Natural killer cell (primary cell): ENCODE measurements around the gene RXFP3. TPM values are rescaled to one million over a fixed set of nuclear protein-coding genes. Genes with fewer than 3 reads are reported as not detected.

Experiments
- ATAC-seq, 3 donors: fragments of 150-1000 bp in 2 of 3; fragments of 200-7000 bp in 1 of 3; cut with Tn5 transposase; 1 replicate in 1 of 3; 2 replicates in 2 of 3; pipeline ENCODE4 v1.10.0; 2021; ENCODE audit warnings: mild to moderate bottlenecking in 2 of 3, moderate library complexity in 2 of 3
- DNase-seq, 2 donors: peaks; one replicate each; pipeline versions ENCODE4 v3.0.0 to v3.0.0-alpha.2; 2013 to 2021; ENCODE audit warnings: mixed read lengths in 1 of 2
- H3K27ac ChIP-seq: one replicate; pipeline ENCODE4 v1.5.1; 2013; ENCODE audit warnings: mild to moderate bottlenecking, low read length
- H3K27me3 ChIP-seq: one replicate; pipeline ENCODE4 v1.6.1; 2013; ENCODE audit warnings: low read length; ENCODE audit not compliant: control insufficient read depth, insufficient read depth
- H3K36me3 ChIP-seq: one replicate; pipeline ENCODE4 v1.6.1; 2013; ENCODE audit warnings: low read length; ENCODE audit not compliant: control insufficient read depth, insufficient read depth
- H3K4me1 ChIP-seq: one replicate; pipeline ENCODE4 v1.6.1; 2013; ENCODE audit warnings: low read length; ENCODE audit not compliant: control insufficient read depth, insufficient read depth
- H3K4me3 ChIP-seq: one replicate; pipeline ENCODE4 v1.5.1; 2013; ENCODE audit warnings: low read length
- H3K9me3 ChIP-seq: one replicate; pipeline ENCODE4 v1.6.1; 2013; ENCODE audit warnings: low read length; ENCODE audit not compliant: control insufficient read depth, insufficient read depth
- H3K27ac Mint-ChIP-seq, 2 donors: one replicate each; pipeline ENCODE4 v1.8.0; 2022; ENCODE audit warnings: mild to moderate bottlenecking in 2 of 2, mixed read lengths in 2 of 2, moderate library complexity in 1 of 2
- H3K27me3 Mint-ChIP-seq, 2 donors: one replicate each; pipeline ENCODE4 v1.8.0; 2022; ENCODE audit warnings: low read depth in 2 of 2, mixed read lengths in 2 of 2
- H3K36me3 Mint-ChIP-seq: one replicate; pipeline ENCODE4 v1.8.0; 2022; ENCODE audit warnings: mixed read lengths
- H3K4me1 Mint-ChIP-seq, 2 donors: one replicate each; pipeline ENCODE4 v1.8.0; 2022; ENCODE audit warnings: mixed read lengths in 2 of 2
- H3K4me3 Mint-ChIP-seq: one replicate; pipeline ENCODE4 v1.8.0; 2022; ENCODE audit warnings: mild to moderate bottlenecking, moderate library complexity, mixed read lengths
- H3K9me3 Mint-ChIP-seq, 2 donors: one replicate each; pipeline ENCODE4 v1.8.0; 2022; ENCODE audit warnings: mixed read lengths in 2 of 2
- WGBS: methylation state at CpG from one replicate; pipeline ENCODE4 v1.1.7; 2013; ENCODE audit warnings: missing lambda C conversion rate; ENCODE audit not compliant: insufficient coverage; 5-methylcytosine and 5-hydroxymethylcytosine counted together
- intact Hi-C: fragments of 100-400 bp; cut with micrococcal nuclease; formaldehyde crosslinking; loops from one replicate; pipeline ENCODE4 v1.14.2; 2022
- total RNA-seq, 4 donors: library from RNA; stranded (reverse); fragments of 120-200 nt in 1 of 4; gene quantifications; one replicate each; pipeline versions ENCODE4 v1.2.3 to v1.2.4, GENCODE V29; 2013 to 2022
- TF ChIP-seq, protein P1 (sequence below): fragments of 200-600 bp; IDR thresholded peaks from one replicate; pipeline ENCODE4 v1.8.0; 2022; ENCODE audit warnings: antibody characterized with exemption

The RXFP3 gene
- total RNA-seq, 3 donors from 2014 or later (not counting 1 experiment from before 2014, with no cell fraction given), result not detected

DNA sequence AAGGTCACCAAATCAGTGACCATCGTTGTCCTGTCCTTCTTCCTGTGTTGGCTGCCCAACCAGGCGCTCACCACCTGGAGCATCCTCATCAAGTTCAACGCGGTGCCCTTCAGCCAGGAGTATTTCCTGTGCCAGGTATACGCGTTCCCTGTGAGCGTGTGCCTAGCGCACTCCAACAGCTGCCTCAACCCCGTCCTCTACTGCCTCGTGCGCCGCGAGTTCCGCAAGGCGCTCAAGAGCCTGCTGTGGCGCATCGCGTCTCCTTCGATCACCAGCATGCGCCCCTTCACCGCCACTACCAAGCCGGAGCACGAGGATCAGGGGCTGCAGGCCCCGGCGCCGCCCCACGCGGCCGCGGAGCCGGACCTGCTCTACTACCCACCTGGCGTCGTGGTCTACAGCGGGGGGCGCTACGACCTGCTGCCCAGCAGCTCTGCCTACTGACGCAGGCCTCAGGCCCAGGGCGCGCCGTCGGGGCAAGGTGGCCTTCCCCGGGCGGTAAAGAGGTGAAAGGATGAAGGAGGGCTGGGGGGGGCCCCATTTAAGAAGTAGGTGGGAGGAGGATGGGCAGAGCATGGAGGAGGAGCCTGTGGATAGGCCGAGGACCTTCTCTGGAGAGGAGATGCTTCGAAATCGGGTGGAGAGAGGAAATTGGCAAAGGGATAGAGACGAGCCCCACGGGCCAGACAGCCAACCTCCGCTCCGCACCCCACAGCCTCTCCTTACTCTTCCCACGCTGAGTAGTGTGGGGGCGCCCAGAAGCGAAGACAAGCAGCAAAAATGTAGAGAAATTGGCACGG is 1.7 kb downstream of the RXFP3 start:
- H3K27me3 ChIP-seq, result peaks cover 12% of the 10 kb centered on the region
- Mint-ChIP-seq H3K27me3 (peaks cover 26 to 52% of the 10 kb centered on the region in 2 donors), H3K27ac (no peak overlapping the region), H3K4me1 (no peaks in the 10 kb centered on the region), H3K9me3 (no peaks in the 10 kb centered on the region), H3K36me3 (no peaks in the 10 kb centered on the region), H3K4me3 (no peak overlapping the region)
- no peak for DNase-seq
- TF ChIP-seq, protein P1, sequence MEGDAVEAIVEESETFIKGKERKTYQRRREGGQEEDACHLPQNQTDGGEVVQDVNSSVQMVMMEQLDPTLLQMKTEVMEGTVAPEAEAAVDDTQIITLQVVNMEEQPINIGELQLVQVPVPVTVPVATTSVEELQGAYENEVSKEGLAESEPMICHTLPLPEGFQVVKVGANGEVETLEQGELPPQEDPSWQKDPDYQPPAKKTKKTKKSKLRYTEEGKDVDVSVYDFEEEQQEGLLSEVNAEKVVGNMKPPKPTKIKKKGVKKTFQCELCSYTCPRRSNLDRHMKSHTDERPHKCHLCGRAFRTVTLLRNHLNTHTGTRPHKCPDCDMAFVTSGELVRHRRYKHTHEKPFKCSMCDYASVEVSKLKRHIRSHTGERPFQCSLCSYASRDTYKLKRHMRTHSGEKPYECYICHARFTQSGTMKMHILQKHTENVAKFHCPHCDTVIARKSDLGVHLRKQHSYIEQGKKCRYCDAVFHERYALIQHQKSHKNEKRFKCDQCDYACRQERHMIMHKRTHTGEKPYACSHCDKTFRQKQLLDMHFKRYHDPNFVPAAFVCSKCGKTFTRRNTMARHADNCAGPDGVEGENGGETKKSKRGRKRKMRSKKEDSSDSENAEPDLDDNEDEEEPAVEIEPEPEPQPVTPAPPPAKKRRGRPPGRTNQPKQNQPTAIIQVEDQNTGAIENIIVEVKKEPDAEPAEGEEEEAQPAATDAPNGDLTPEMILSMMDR, result no peak
- whole genome bisulfite sequencing, result 32% methylated on average over 54 of the region's 54 CpGs
- no peak overlapping the region for H3K27ac ChIP-seq
- intact Hi-C loops, result no loop called here
- H3K4me1 ChIP-seq, result no peaks in the 10 kb centered on the region
- H3K36me3 ChIP-seq, result no peaks in the 10 kb centered on the region
- H3K9me3 ChIP-seq, result no peaks in the 10 kb centered on the region
- ATAC-seq, result no peak
- H3K4me3 ChIP-seq, result no peak overlapping the region

DNA sequence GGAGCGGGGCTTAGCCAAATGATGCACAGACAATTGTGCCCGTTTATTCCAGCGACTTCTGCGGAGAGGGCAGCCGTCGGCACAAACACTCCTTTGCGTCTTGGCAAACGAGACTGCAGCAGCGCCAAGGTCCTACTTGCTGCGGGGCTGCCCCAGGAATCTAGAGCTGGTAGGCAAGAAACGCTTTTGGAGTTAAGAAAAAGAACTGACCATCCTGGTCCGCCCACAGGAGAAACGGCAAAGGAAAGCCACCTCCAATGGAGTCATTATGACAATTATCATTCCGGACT is 2.3 kb downstream of the RXFP3 start:
- Histone ChIP-seq H3K9me3 (no peaks in the 10 kb centered on the region), H3K4me1 (no peaks in the 10 kb centered on the region), H3K27me3 (peaks cover 12% of the 10 kb centered on the region), H3K27ac (no peak overlapping the region), H3K4me3 (no peak overlapping the region), H3K36me3 (no peaks in the 10 kb centered on the region)
- DNase-seq (no peak), ATAC-seq (no peak)
- 23% methylated on average over 14 of the region's 14 CpGs for WGBS
- intact Hi-C loops, result no loop called here
- TF ChIP-seq, protein P1, result no peak
- no peak overlapping the region for H3K27ac Mint-ChIP-seq
- H3K4me1 Mint-ChIP-seq, result no peaks in the 10 kb centered on the region
- no peak overlapping the region for H3K4me3 Mint-ChIP-seq
- no peaks in the 10 kb centered on the region for H3K9me3 Mint-ChIP-seq
- H3K36me3 Mint-ChIP-seq, result no peaks in the 10 kb centered on the region
- peaks cover 28 to 56% of the 10 kb centered on the region in 2 donors for H3K27me3 Mint-ChIP-seq

DNA sequence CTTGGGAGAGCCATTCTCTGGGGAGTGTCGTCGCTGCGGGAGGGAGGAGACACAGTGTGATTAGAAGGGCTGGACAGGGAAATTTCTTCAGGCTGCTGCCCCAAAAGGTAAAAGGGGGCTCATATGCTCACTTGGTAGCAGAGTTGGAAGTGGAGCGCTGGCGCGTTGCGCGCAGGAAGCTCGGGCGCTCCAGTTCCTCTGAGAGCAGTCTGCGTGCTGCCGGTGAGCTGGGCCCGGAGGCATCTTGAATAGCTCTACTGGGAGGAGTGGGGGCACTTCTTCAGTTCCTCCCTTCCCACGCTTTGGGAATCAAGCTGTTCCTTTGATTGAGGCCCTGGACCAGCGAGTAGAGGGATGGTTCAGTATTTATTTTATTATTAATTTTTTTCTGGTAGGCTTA is 2.7 kb downstream of the RXFP3 start:
- Histone ChIP-seq H3K27me3 (peaks cover 12% of the 10 kb centered on the region), H3K4me3 (no peak overlapping the region), H3K4me1 (no peaks in the 10 kb centered on the region), H3K27ac (no peak overlapping the region), H3K9me3 (no peaks in the 10 kb centered on the region), H3K36me3 (no peaks in the 10 kb centered on the region)
- DNase-seq (no peak), ATAC-seq (no peak)
- Mint-ChIP-seq H3K9me3 (no peaks in the 10 kb centered on the region), H3K27me3 (peaks cover 28 to 61% of the 10 kb centered on the region in 2 donors), H3K4me3 (no peak overlapping the region), H3K36me3 (no peaks in the 10 kb centered on the region), H3K27ac (no peak overlapping the region), H3K4me1 (no peaks in the 10 kb centered on the region)
- 23% methylated on average over 14 of the region's 15 CpGs for WGBS
- intact Hi-C loops, result no loop called here
- TF ChIP-seq, protein P1, result no peak
